CD4-positive, alpha-beta T cell (primary cell): ENCODE results near the gene PHAX. TPM values are rescaled to one million over a fixed set of nuclear protein-coding genes. Genes with fewer than 3 reads are reported as not detected.

Source experiments
- ATAC-seq: fragments of 200-7000 bp; cut with Tn5 transposase; one replicate; pipeline ENCODE4 v1.10.0; 2022; ENCODE audit warnings: mild to moderate bottlenecking; ENCODE audit not compliant: poor library complexity
- CTCF ChIA-PET: fragments of 350-600 bp; sonication (Branson Sonifier 250); formaldehyde crosslinking; loops from one replicate; lab custom pipeline; 2021; ENCODE audit warnings: antibody characterized with exemption, inconsistent platforms; lab: Charles Lee
- POLR2A ChIA-PET: fragments of 350-600 bp; sonication (Branson Sonifier 250); formaldehyde crosslinking; loops from one replicate; lab custom pipeline; 2021; ENCODE audit warnings: antibody characterized with exemption, inconsistent platforms; lab: Charles Lee
- DNase-seq, 14 experiments: peaks; one replicate each; pipeline ENCODE4 v3.0.0-alpha.2; 2013 to 2020; ENCODE audit warnings: mixed read lengths in 2 of 14
- H3K27ac ChIP-seq, 2 donors: one replicate each; pipeline versions ENCODE4 v1.5.1 to v1.7.0; 2013; ENCODE audit warnings: low read length in 2 of 2, low read depth in 1 of 2, mild to moderate bottlenecking in 1 of 2
- H3K27me3 ChIP-seq, 2 experiments: 1 replicate in 1 of 2; 2 replicates in 1 of 2; pipeline versions ENCODE4 v1.6.1 to v1.7.0; 2013; ENCODE audit warnings: low read length in 2 of 2, control low read depth in 1 of 2, mild to moderate bottlenecking in 1 of 2, moderate library complexity in 1 of 2; ENCODE audit not compliant: insufficient read depth in 2 of 2, control insufficient read depth in 1 of 2
- H3K36me3 ChIP-seq: one replicate; pipeline ENCODE4 v1.6.1; 2013; ENCODE audit warnings: low read length, control low read depth; ENCODE audit not compliant: insufficient read depth
- H3K4me1 ChIP-seq: one replicate; pipeline ENCODE4 v1.6.1; 2013; ENCODE audit warnings: low read length, control low read depth; ENCODE audit not compliant: insufficient read depth
- H3K4me3 ChIP-seq: one replicate; pipeline ENCODE4 v1.5.1; 2013; ENCODE audit warnings: mild to moderate bottlenecking, low read length, moderate library complexity
- H3K9me3 ChIP-seq, 2 experiments: 1 replicate in 1 of 2; 2 replicates in 1 of 2; pipeline versions ENCODE4 v1.6.1 to v1.7.0; 2013; ENCODE audit warnings: low read length in 2 of 2, mild to moderate bottlenecking in 2 of 2, control low read depth in 1 of 2, moderate library complexity in 1 of 2; ENCODE audit not compliant: control insufficient read depth in 1 of 2, insufficient read depth in 1 of 2
- H3K27ac Mint-ChIP-seq: one replicate; pipeline ENCODE4 v1.8.0; 2020; ENCODE audit warnings: mixed read lengths
- H3K27me3 Mint-ChIP-seq: one replicate; pipeline ENCODE4 v1.8.0; 2021; ENCODE audit warnings: mixed read lengths
- H3K36me3 Mint-ChIP-seq: one replicate; pipeline ENCODE4 v1.8.0; 2021; ENCODE audit warnings: low read depth, mixed read lengths
- H3K4me1 Mint-ChIP-seq: one replicate; pipeline ENCODE4 v1.8.0; 2021; ENCODE audit warnings: low read depth, mixed read lengths
- H3K4me3 Mint-ChIP-seq: one replicate; pipeline ENCODE4 v1.8.0; 2020; ENCODE audit warnings: mild to moderate bottlenecking, mixed read lengths
- H3K9me3 Mint-ChIP-seq: one replicate; pipeline ENCODE4 v1.8.0; 2020; ENCODE audit warnings: mixed read lengths
- CTCF ChIP-seq: fragments of 200-600 bp; IDR thresholded peaks from one replicate; pipeline ENCODE4 v1.8.0; 2022; ENCODE audit warnings: antibody characterized with exemption, mild to moderate bottlenecking
- intact Hi-C, 2 experiments: fragments of 100-400 bp; cut with DNase I in 1 of 2; cut with micrococcal nuclease in 1 of 2; formaldehyde crosslinking; loops; one replicate each; pipeline versions ENCODE4 v1.15.1 to v1.9.0; 2023 to 2025; cut with DNase I, micrococcal nuclease
- total RNA-seq, 174 experiments: library from RNA in 2 of 174; stranded (reverse) in 2 of 174; gene quantifications; one replicate each; pipeline ENCODE4 v1.2.3 and lab custom pipeline; 2021 to 2026

Gene PHAX
- total RNA-seq, 2 experiments from 2014 or later = 31.2 to 32.9 TPM

GRCh38 chr5:126594748-126595485 lies 5.8 kb upstream of the PHAX start, which contains the start of gene ALDH7A1:
Gene ALDH7A1 (minus strand): TSS chr5:126595219. CDS start chr5:126595198, 21 bp downstream.
- peak within 1 kb of the TSS; percentile 9 for H3K27ac Mint-ChIP-seq
- intact Hi-C loops = loop anchor here in 1 of 2 experiments (5.0 kb wide), 1 partner anchor 432 kb away; no protein-coding TSS in a partner anchor

GRCh38 chr5:126595486-126596083 lies 5.2 kb upstream of the PHAX start:
- Histone ChIP-seq H3K36me3 (no peaks in the 10 kb centered on the region), H3K9me3 (no peaks in the 10 kb centered on the region), H3K27ac (no peak overlapping the region), H3K27me3 (peaks cover 4 to 5% of the 10 kb centered on the region in 2 experiments), H3K4me1 (peaks cover 20% of the 10 kb centered on the region), H3K4me3 (peak overlapping the region; percentile 69)
- no peaks in the 10 kb centered on the region for H3K9me3 Mint-ChIP-seq
- H3K36me3 Mint-ChIP-seq = peaks cover 4% of the 10 kb centered on the region
- CTCF ChIA-PET = interaction anchor here (0.7 to 1.3 kb wide), 2 partner anchors 10 to 898 kb away, joined by 3 to 4 read pairs; no protein-coding TSS in a partner anchor
- DNase-seq (no peak), ATAC-seq (peak; percentile 13)
- no peak overlapping the region for H3K27ac Mint-ChIP-seq
- peak overlapping the region; percentile 91 for H3K4me3 Mint-ChIP-seq
- intact Hi-C loops = loop anchor here in 1 of 2 experiments (2.0 to 5.0 kb wide), 2 partner anchors 181 to 432 kb away; partner anchors contain the start of gene LMNB1
- no peak for TF ChIP-seq CTCF
- no peaks in the 10 kb centered on the region for H3K27me3 Mint-ChIP-seq
- H3K4me1 Mint-ChIP-seq = peaks cover 22% of the 10 kb centered on the region
- POLR2A ChIA-PET = interaction anchor here (1.4 kb wide), 2 partner anchors 10 to 183 kb away, joined by 5 to 11 read pairs; no protein-coding TSS in a partner anchor

More at GRCh38 chr5:126594748-126595485, 5.8 kb upstream of the PHAX start, which contains the start of gene ALDH7A1:
- H3K9me3 ChIP-seq = peaks cover 0 to under 1% of the 10 kb centered on the region in 2 experiments
- no peak for TF ChIP-seq CTCF
- Mint-ChIP-seq H3K36me3 (no peaks in the 10 kb centered on the region), H3K4me3 (peak within 1 kb of the TSS; percentile 91), H3K27me3 (no peaks in the 10 kb centered on the region), H3K4me1 (peaks cover 18% of the 10 kb centered on the region), H3K9me3 (no peaks in the 10 kb centered on the region)
- H3K4me1 ChIP-seq = peaks cover 16% of the 10 kb centered on the region
- ChIA-PET POLR2A (interaction anchor here (0.8 to 1.4 kb wide), 4 partner anchors 11 to 922 kb away, joined by 3 to 11 read pairs (median 4); partner anchors contain the start of gene PRRC1), CTCF (interaction anchor here (1.0 to 1.3 kb wide), 2 partner anchors 9 to 11 kb away, joined by 3 to 4 read pairs; no protein-coding TSS in a partner anchor)
- ATAC-seq = peak; percentile 70
- DNase-seq = peak in 11 of 14 experiments; percentile 2 to 68 (median 30)
- H3K4me3 ChIP-seq = peak within 1 kb of the TSS; percentile 69
- H3K27me3 ChIP-seq = peaks cover 4 to 5% of the 10 kb centered on the region in 2 experiments
- no peak within 1 kb of the TSS for H3K27ac ChIP-seq
- no peaks in the 10 kb centered on the region for H3K36me3 ChIP-seq

GRCh38 chr5:126597156-126597555 lies 3.6 kb upstream of the PHAX start:
- no peaks in the 10 kb centered on the region for H3K9me3 Mint-ChIP-seq
- DNase-seq (no peak), ATAC-seq (no peak)
- H3K27me3 ChIP-seq = peaks cover 0 to 5% of the 10 kb centered on the region in 2 experiments
- H3K27ac ChIP-seq = no peak overlapping the region
- intact Hi-C loops = loop anchor here in 1 of 2 experiments (2.0 to 5.0 kb wide), 2 partner anchors 180 to 430 kb away; partner anchors contain the start of gene LMNB1
- peaks cover 30% of the 10 kb centered on the region for H3K4me1 ChIP-seq
- H3K36me3 ChIP-seq = no peaks in the 10 kb centered on the region
- no peaks in the 10 kb centered on the region for H3K9me3 ChIP-seq
- H3K27ac Mint-ChIP-seq = no peak overlapping the region
- H3K4me3 ChIP-seq = no peak overlapping the region
- H3K4me1 Mint-ChIP-seq = peaks cover 31% of the 10 kb centered on the region
- TF ChIP-seq CTCF = no peak
- peak overlapping the region; percentile 45 for H3K4me3 Mint-ChIP-seq
- no peaks in the 10 kb centered on the region for H3K27me3 Mint-ChIP-seq
- ChIA-PET POLR2A (interaction anchor here (0.7 kb wide), 1 partner anchor 181 kb away, joined by 3 read pairs; no protein-coding TSS in a partner anchor), CTCF (interaction anchor here (0.6 kb wide), 1 partner anchor 26 kb away, joined by 3 read pairs; no protein-coding TSS in a partner anchor)
- peaks cover 11% of the 10 kb centered on the region for H3K36me3 Mint-ChIP-seq
